ENCODE data around the gene IFNLR1. TPM values are rescaled to one million over a fixed set of nuclear protein-coding genes. Genes with fewer than 3 reads are reported as not detected.

The IFNLR1 gene
- total RNA-seq, 1 donor from 2014 or later, result 39.2 TPM

- ATAC-seq (ENCODE audit: low read depth) (peak; percentile 84), DNase-seq (peak; percentile 58)
- ChIA-PET POLR2A (interaction anchor here (0.5 to 5.0 kb wide), 15 partner anchors 9 to 1048 kb away, joined by 3 to 49 read pairs (median 4); partner anchors contain the start of genes IFNLR1, NIPAL3 and RSRP1), CTCF (interaction anchor here (0.6 to 6.6 kb wide), 33 partner anchors 9 to 1005 kb away, joined by 3 to 388 read pairs (median 6); partner anchors contain the start of genes IFNLR1, NIPAL3 and STPG1)
- peaks cover 47% of the 10 kb centered on the region for H3K4me1 Mint-ChIP-seq
- peak overlapping the region; percentile 61 for H3K4me3 Mint-ChIP-seq
- intact Hi-C loops (cut with micrococcal nuclease), result loop anchor here (1.0 to 10.0 kb wide), 8 partner anchors 8 to 725 kb away; partner anchors contain the start of gene SRSF10
- no peak overlapping the region for H3K27ac Mint-ChIP-seq
- no peaks in the 10 kb centered on the region for H3K36me3 Mint-ChIP-seq (ENCODE audit: low read depth)
- no peaks in the 10 kb centered on the region for H3K27me3 Mint-ChIP-seq
- H3K9me3 Mint-ChIP-seq, result no peaks in the 10 kb centered on the region
- TF ChIP-seq, protein P1, sequence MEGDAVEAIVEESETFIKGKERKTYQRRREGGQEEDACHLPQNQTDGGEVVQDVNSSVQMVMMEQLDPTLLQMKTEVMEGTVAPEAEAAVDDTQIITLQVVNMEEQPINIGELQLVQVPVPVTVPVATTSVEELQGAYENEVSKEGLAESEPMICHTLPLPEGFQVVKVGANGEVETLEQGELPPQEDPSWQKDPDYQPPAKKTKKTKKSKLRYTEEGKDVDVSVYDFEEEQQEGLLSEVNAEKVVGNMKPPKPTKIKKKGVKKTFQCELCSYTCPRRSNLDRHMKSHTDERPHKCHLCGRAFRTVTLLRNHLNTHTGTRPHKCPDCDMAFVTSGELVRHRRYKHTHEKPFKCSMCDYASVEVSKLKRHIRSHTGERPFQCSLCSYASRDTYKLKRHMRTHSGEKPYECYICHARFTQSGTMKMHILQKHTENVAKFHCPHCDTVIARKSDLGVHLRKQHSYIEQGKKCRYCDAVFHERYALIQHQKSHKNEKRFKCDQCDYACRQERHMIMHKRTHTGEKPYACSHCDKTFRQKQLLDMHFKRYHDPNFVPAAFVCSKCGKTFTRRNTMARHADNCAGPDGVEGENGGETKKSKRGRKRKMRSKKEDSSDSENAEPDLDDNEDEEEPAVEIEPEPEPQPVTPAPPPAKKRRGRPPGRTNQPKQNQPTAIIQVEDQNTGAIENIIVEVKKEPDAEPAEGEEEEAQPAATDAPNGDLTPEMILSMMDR (IDR thresholded peaks at IDR 0.05), result peak; percentile 42
Measured at GRCh38 chr1:24199291-24199900, 12.3 kb upstream of the IFNLR1 start.

- DNase-seq (no peak), ATAC-seq (ENCODE audit: low read depth) (no peak)
- CTCF ChIA-PET, result interaction anchor here (0.6 to 6.6 kb wide), 31 partner anchors 9 to 1005 kb away, joined by 3 to 388 read pairs (median 6); partner anchors contain the start of genes IFNLR1, NIPAL3 and STPG1
- no peaks in the 10 kb centered on the region for H3K36me3 Mint-ChIP-seq (ENCODE audit: low read depth)
- no peak overlapping the region for H3K27ac Mint-ChIP-seq
- TF ChIP-seq, protein P1 (IDR thresholded peaks at IDR 0.05), result no peak
- H3K4me3 Mint-ChIP-seq, result no peak overlapping the region
- POLR2A ChIA-PET, result interaction anchor here (0.7 to 5.0 kb wide), 13 partner anchors 8 to 1049 kb away, joined by 3 to 49 read pairs (median 4); partner anchors contain the start of genes IFNLR1, NIPAL3 and RSRP1
- no peaks in the 10 kb centered on the region for H3K9me3 Mint-ChIP-seq
- intact Hi-C loops (cut with micrococcal nuclease), result loop anchor here (1.0 to 10.0 kb wide), 8 partner anchors 7 to 726 kb away; partner anchors contain the start of gene SRSF10
- no peaks in the 10 kb centered on the region for H3K27me3 Mint-ChIP-seq
- H3K4me1 Mint-ChIP-seq, result peaks cover 44% of the 10 kb centered on the region
Measured at GRCh38 chr1:24198766-24199165, 11.7 kb upstream of the IFNLR1 start.

DNA sequence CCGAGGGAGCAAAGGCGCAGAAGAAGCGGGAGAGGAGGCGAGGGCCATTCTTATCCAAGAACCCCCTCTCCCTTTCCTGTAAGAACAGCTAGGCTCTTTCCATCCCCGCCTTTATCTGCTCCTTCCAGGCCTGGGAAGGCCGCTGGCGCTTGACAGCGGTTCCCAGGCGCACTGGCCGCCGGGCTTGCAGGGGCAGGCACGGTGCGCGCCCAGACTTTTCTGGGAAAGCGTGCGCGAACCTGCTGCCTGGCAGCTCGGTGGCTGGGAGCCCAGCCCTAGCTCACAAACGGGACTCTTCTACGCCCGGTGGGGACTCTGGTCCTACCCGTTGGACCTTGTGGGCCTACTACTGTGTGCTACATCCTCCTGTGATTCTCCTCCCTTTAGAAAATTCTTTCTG is 8.8 kb upstream of the IFNLR1 start:
- ATAC-seq (ENCODE audit: low read depth), result no peak
- Mint-ChIP-seq H3K9me3 (no peaks in the 10 kb centered on the region), H3K4me1 (peaks cover 53% of the 10 kb centered on the region), H3K36me3 (ENCODE audit: low read depth) (no peaks in the 10 kb centered on the region), H3K27ac (no peak overlapping the region), H3K4me3 (no peak overlapping the region), H3K27me3 (no peaks in the 10 kb centered on the region)
- TF ChIP-seq, protein P1 (IDR thresholded peaks at IDR 0.05), result no peak
- no peak for DNase-seq
- POLR2A ChIA-PET, result interaction anchor here (5.0 kb wide), 1 partner anchor 9 kb away, joined by 22 read pairs; the partner anchor contains the start of gene IFNLR1
- intact Hi-C loops (cut with micrococcal nuclease), result loop anchor here (10.0 kb wide), 2 partner anchors 211 to 729 kb away; partner anchors contain the start of gene SRSF10
- CTCF ChIA-PET, result interaction anchor here (3.6 kb wide), 1 partner anchor 45 kb away, joined by 17 read pairs; no protein-coding TSS in a partner anchor

DNA sequence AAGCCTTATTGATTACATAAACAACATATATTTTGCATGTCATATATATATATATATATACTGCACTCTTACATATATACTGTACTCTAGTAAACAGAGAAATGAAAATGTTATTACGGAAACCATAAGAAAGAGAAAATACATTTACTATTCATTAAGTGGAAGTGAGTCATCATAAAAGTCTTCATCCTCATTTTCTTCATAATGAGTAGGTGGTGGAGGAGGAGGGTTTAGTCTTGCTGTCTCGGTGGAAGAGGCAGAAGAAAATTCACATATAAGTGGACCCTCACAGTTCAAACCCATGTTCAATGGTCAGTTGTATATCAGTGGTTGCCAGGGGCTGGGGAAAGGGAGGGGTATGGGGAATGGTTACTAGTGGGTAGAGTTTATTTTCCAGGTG is 8.0 kb upstream of the IFNLR1 start:
- Mint-ChIP-seq H3K27ac (peak overlapping the region; percentile 70), H3K4me3 (peak overlapping the region; percentile 24), H3K36me3 (ENCODE audit: low read depth) (no peaks in the 10 kb centered on the region), H3K27me3 (no peaks in the 10 kb centered on the region), H3K4me1 (peaks cover 57% of the 10 kb centered on the region), H3K9me3 (no peaks in the 10 kb centered on the region)
- POLR2A ChIA-PET, result interaction anchor here (0.5 kb wide), 1 partner anchor 445 kb away, joined by 4 read pairs; no protein-coding TSS in a partner anchor
- CTCF ChIA-PET, result interaction anchor here (1.0 to 7.2 kb wide), 3 partner anchors 44 to 197 kb away, joined by 3 to 57 read pairs (median 17); no protein-coding TSS in a partner anchor
- ATAC-seq (ENCODE audit: low read depth), result no peak
- intact Hi-C loops (cut with micrococcal nuclease), result loop anchor here (10.0 kb wide), 2 partner anchors 210 to 730 kb away; partner anchors contain the start of gene SRSF10
- no peak for DNase-seq
- TF ChIP-seq, protein P1 (IDR thresholded peaks at IDR 0.05), result no peak

GRCh38 chr1:24193046-24193445 is 6.0 kb upstream of the IFNLR1 start:
- Mint-ChIP-seq H3K9me3 (no peaks in the 10 kb centered on the region), H3K4me3 (no peak overlapping the region), H3K36me3 (ENCODE audit: low read depth) (no peaks in the 10 kb centered on the region), H3K27me3 (no peaks in the 10 kb centered on the region), H3K4me1 (peaks cover 71% of the 10 kb centered on the region), H3K27ac (peak overlapping the region; percentile 98)
- DNase-seq (no peak), ATAC-seq (ENCODE audit: low read depth) (no peak)
- TF ChIP-seq, protein P1 (IDR thresholded peaks at IDR 0.05), result no peak
- ChIA-PET CTCF (interaction anchor here (3.6 to 7.2 kb wide), 2 partner anchors 43 to 199 kb away, joined by 17 to 57 read pairs; no protein-coding TSS in a partner anchor), POLR2A (interaction anchor here (3.2 to 8.7 kb wide), 3 partner anchors 40 to 223 kb away, joined by 17 to 96 read pairs (median 49); partner anchors contain the start of gene NIPAL3)
- intact Hi-C loops (cut with micrococcal nuclease), result loop anchor here (5.0 to 10.0 kb wide), 3 partner anchors 208 to 1044 kb away; partner anchors contain the start of gene SRSF10

Data from activated B cell treated with CpG ODN at 0.5 μM for 24 hours (primary cell).